SK-N-SH treated with all-trans-retinoic acid at 6 μM for 48 hours (cell line): ENCODE results near the gene SPAG5.

ENCODE experiments used
- ARNTL ChIP-seq: fragments of 450-650 bp; formaldehyde crosslinking; IDR thresholded peaks from 2 replicates; pipeline ENCODE4 v1.5.0; 2020; ENCODE audit warnings: low read depth, mild to moderate bottlenecking, moderate library complexity, borderline replicate concordance
- CREB5 ChIP-seq: fragments of 250-450 bp; sonication (Bioruptor Pico); IDR thresholded peaks from 2 replicates; pipeline ENCODE4 v1.5.1; 2020; ENCODE audit warnings: low read depth, mild to moderate bottlenecking, moderate library complexity
- GLIS3 ChIP-seq: fragments of 250-450 bp; sonication (Bioruptor Pico); IDR thresholded peaks from 2 replicates; pipeline ENCODE4 v1.5.0; 2020; ENCODE audit warnings: mild to moderate bottlenecking, moderate library complexity
- OSR1 ChIP-seq: fragments of 250-450 bp; sonication (Bioruptor Pico); IDR thresholded peaks from 2 replicates; pipeline ENCODE4 v1.8.0; 2022; ENCODE audit warnings: moderate library complexity, mild to moderate bottlenecking, inconsistent platforms
- PATZ1 ChIP-seq: fragments of 250-450 bp; sonication (Bioruptor Pico); IDR thresholded peaks from 2 replicates; pipeline ENCODE4 v1.8.0; 2020; ENCODE audit warnings: mild to moderate bottlenecking, moderate library complexity, borderline replicate concordance
- RARB ChIP-seq: fragments of 250-450 bp; sonication (Bioruptor Pico); IDR thresholded peaks from 2 replicates; pipeline ENCODE4 v1.8.0; 2021; ENCODE audit warnings: mild to moderate bottlenecking, moderate library complexity
- SNAI2 ChIP-seq: fragments of 250-450 bp; sonication (Bioruptor Pico); IDR thresholded peaks from 2 replicates; pipeline ENCODE4 v1.5.0; 2020; ENCODE audit warnings: mild to moderate bottlenecking, moderate library complexity
- TOX ChIP-seq: fragments of 250-450 bp; sonication (Bioruptor Pico); IDR thresholded peaks from 2 replicates; pipeline ENCODE4 v1.8.0; 2021; ENCODE audit warnings: mild to moderate bottlenecking, moderate library complexity, borderline replicate concordance
- ZC3H10 ChIP-seq: fragments of 250-450 bp; sonication (Bioruptor Pico); IDR thresholded peaks from 2 replicates; pipeline ENCODE4 v1.5.1; 2021; ENCODE audit warnings: mild to moderate bottlenecking, moderate library complexity
- ZFP3 ChIP-seq: fragments of 250-450 bp; sonication (Bioruptor Pico); IDR thresholded peaks from 2 replicates; pipeline ENCODE4 v1.5.0; 2020; ENCODE audit warnings: mild to moderate bottlenecking, moderate library complexity
- ZFP30 ChIP-seq: fragments of 450-650 bp; formaldehyde crosslinking; IDR thresholded peaks from 2 replicates; pipeline ENCODE4 v1.5.0; 2022; ENCODE audit warnings: mild to moderate bottlenecking, moderate library complexity
- ZNF565 ChIP-seq: fragments of 450-650 bp; formaldehyde crosslinking; conservative IDR thresholded peaks from 2 replicates; pipeline ENCODE4 v1.5.0; 2020; ENCODE audit warnings: low read depth, mild to moderate bottlenecking, moderate library complexity
- ZNF8 ChIP-seq: fragments of 450-650 bp; formaldehyde crosslinking; IDR thresholded peaks from 2 replicates; pipeline ENCODE4 v1.5.0; 2020; ENCODE audit warnings: mild to moderate bottlenecking, moderate library complexity

GRCh38 chr17:28534740-28535375 is 64.0 kb downstream of the SPAG5 start:
- TF ChIP-seq SNAI2 (CRISPR knock-in tag) (no peak), RARB (CRISPR knock-in tag) (no peak), PATZ1 (no peak), ZNF8 (CRISPR knock-in tag) (no peak), GLIS3 (CRISPR knock-in tag) (no peak), ZC3H10 (CRISPR knock-in tag) (no peak), ZFP3 (CRISPR knock-in tag) (no peak), ARNTL (CRISPR knock-in tag) (no peak), TOX (CRISPR knock-in tag) (no peak), CREB5 (CRISPR knock-in tag) (no peak), ZFP30 (CRISPR knock-in tag) (no peak), OSR1 (CRISPR knock-in tag) (no peak), ZNF565 (CRISPR knock-in tag) (no peak)
